T1000 (cell line): ENCODE data around the gene RPS26.

Experiments used
- DNase-seq: peaks from one replicate; lab custom pipeline; 2025; ENCODE audit warnings: mixed read lengths; lab: John Stamatoyannopoulos, UW

RPS26 gene

DNA sequence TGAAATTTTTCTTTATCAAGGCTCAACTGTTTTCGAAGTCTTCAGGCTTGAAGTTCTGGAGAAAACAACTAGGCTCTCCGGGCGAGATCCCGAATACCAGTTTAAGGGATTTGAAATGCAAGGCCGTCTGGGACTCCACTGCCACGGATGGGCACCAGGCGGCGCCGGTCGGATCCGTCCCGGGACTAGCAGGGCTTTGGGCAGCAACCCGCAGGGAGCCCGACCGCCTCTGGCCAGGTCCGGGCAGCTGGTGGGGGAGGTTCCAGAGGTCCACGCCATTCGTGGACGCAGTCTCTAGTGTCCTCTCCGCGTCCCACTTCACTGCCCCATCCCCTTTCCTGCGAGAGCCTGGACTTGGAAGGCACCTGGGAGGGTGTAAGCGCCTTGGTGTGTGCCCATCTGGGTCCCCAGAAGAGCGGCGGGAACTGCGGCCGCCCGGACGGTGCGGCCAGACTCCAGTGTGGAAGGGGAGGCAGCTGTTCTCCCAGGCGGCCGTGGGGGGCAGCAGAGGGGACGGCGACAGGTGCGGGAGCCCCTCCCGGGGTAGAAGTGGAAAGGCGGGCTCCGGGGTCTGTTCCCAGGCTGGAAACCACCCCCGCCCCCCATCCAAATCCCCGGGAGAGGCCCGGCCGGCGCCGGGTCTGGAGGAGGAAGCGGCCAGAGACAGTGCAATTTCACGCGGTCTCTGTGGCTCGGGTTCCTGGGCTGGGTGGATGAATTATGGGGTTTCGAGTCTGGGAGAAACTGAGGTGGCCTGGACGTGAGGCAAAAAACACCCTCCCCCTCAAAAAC, 37.4 kb downstream of the RPS26 start:
- DNase-seq = peak; percentile 81

- DNase-seq = peak; percentile 81
Measured at GRCh38 chr12:56079723-56080555, 38.2 kb downstream of the RPS26 start, which contains the start of gene ERBB3. Gene ERBB3, plus strand, starts transcription at chr12:56080165. Its CDS starts 136 bp downstream, at chr12:56080301.

GRCh38 chr12:56080556-56081138, 38.9 kb downstream of the RPS26 start:
- DNase-seq = no peak

GRCh38 chr12:56081393-56082347, 40.0 kb downstream of the RPS26 start:
- no peak for DNase-seq

DNA sequence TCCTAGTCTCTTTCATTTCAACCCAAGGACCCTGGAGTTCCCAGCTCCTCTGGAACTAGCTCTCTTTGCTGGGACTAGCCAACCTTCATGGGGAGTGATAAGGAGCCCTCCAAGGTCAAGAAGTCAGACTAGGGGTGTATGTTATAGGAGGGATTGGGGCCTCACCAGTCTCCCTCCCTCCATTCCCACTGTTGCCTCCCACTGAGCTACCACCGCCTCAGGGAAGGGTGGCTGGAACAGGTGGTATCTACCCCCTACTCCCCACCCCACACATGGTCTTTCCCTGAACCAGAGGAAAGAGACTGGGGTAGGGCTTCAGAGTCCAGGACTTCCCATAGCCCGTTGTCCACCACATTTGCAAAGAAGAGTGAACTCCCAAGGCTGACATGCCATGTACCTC, 40.7 kb downstream of the RPS26 start:
- DNase-seq = no peak

GRCh38 chr12:56082967-56083366, 41.2 kb downstream of the RPS26 start:
- DNase-seq = no peak

GRCh38 chr12:56084958-56085543, 43.3 kb downstream of the RPS26 start:
- DNase-seq = no peak

DNA sequence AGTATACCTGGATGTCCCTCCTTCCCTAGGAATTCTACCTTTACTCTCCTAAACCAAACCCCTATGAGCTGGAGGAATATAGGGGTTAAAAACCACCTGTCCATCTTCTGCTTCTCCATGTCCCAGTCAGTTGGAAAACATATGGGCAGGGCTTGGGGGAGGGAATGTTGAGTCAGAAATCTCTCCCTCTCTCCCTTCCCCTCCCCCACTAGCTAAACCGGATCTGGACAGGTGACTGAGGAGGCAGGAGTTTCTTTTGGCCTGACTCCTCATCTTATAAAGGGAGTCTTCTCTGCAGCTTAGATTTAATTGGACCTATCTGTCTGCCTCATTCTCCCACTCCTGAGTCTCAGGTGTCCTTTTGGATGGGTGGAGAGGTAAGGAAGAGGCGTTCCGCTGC, 44.4 kb downstream of the RPS26 start:
- no peak for DNase-seq

- no peak for DNase-seq
Measured at GRCh38 chr12:56086608-56087007, 44.9 kb downstream of the RPS26 start.

DNA sequence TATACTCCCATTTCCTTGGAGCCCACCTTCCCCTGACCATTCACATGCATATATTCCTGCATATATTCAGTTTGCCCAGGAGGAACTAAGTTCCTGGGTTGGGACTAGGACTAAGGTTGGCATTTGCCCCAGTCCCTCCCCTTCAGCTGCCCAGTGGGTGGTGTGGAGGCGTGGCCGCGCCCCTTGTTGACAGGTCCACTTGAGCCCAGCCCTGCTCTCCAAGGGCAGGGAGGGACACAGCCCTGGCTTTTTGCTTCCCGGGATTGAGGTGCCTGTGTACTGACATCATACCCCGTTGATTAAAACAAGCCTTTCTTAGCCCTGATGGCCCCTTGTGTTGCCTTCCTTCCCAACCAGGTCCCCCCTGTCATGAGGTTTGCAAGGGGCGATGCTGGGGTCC, 45.5 kb downstream of the RPS26 start:
- DNase-seq = no peak
